Heart right ventricle (tissue), 16 donors: ENCODE data around the gene NUTM2D. TPM values are rescaled to one million over a fixed set of nuclear protein-coding genes. Genes with fewer than 3 reads are reported as not detected.
"Not testable (repeated sequence)": the region's sequence is repeated elsewhere in the genome, so short reads cannot be mapped to it uniquely, and the experiment has no call there.

Source experiments
- ATAC-seq, 8 donors: fragments of 200-7000 bp; cut with Tn5 transposase; one replicate each; pipeline ENCODE4 v1.9.1; 2020; ENCODE audit warnings: mild to moderate bottlenecking in 8 of 8, moderate library complexity in 8 of 8, moderate number of reproducible peaks in 1 of 8
- DNase-seq, 2 donors: peaks; one replicate each; pipeline ENCODE4 v3.0.0-alpha.2; 2020
- H3K27ac ChIP-seq, 10 donors: fragments of 200-600 bp; sonication (generic) in 2 of 10; one replicate each; pipeline versions ENCODE4 v1.5.0 to v1.8.0; 2020 to 2022; ENCODE audit warnings: mild to moderate bottlenecking in 3 of 10
- H3K27me3 ChIP-seq, 7 donors: fragments of 200-600 bp; one replicate each; pipeline ENCODE4 v1.8.0; 2021 to 2022; ENCODE audit warnings: mild to moderate bottlenecking in 2 of 7
- H3K36me3 ChIP-seq, 9 donors: fragments of 200-600 bp; sonication (generic) in 1 of 9; one replicate each; pipeline versions ENCODE4 v1.5.0 to v1.8.0; 2020 to 2022; ENCODE audit warnings: mild to moderate bottlenecking in 2 of 9
- H3K4me1 ChIP-seq, 9 donors: fragments of 200-600 bp; sonication (generic) in 1 of 9; one replicate each; pipeline versions ENCODE4 v1.5.0 to v1.8.0; 2020 to 2022; ENCODE audit warnings: mild to moderate bottlenecking in 4 of 9
- H3K4me3 ChIP-seq, 10 donors: fragments of 200-600 bp; sonication (generic) in 2 of 10; one replicate each; pipeline versions ENCODE4 v1.5.0 to v1.8.0; 2020 to 2022; ENCODE audit warnings: mild to moderate bottlenecking in 7 of 10, moderate library complexity in 2 of 10
- H3K9me3 ChIP-seq, 11 donors: fragments of 200-600 bp in 10 of 11; sonication (generic) in 2 of 11; one replicate each; pipeline versions ENCODE4 v1.5.0 to v1.8.0; 2013 to 2022; ENCODE audit warnings: mild to moderate bottlenecking in 2 of 11, control low read depth in 1 of 11, moderate library complexity in 1 of 11
- CTCF ChIP-seq, 9 donors: fragments of 200-600 bp; sonication (generic) in 2 of 9; IDR thresholded peaks; one replicate each; pipeline versions ENCODE4 v1.5.0 to v1.8.0; 2021 to 2022; ENCODE audit warnings: antibody characterized with exemption in 9 of 9, mild to moderate bottlenecking in 5 of 9, moderate library complexity in 1 of 9
- WGBS, 2 donors: extraction: QIAGEN DNeasy Blood & Tissue Kit; methylation state at CpG; one replicate each; pipeline ENCODE4 v1.1.7; 2013; ENCODE audit warnings: inconsistent platforms in 1 of 2; 5-methylcytosine and 5-hydroxymethylcytosine counted together
- intact Hi-C, 10 donors: fragments of 100-400 bp; cut with DNase I; formaldehyde crosslinking; loops; one replicate each; pipeline versions ENCODE4 v1.11.1 to v1.14.2; 2022
- polyA plus RNA-seq, 2 donors: library from polyadenylated mRNA; stranded (reverse); fragments of 200-250 nt; gene quantifications; one replicate each; pipeline ENCODE4 v1.2.3, GENCODE V29; 2013
- total RNA-seq, 10 donors: library from RNA; stranded (reverse); fragmentation: NEBNext Ultra II Directional in 3 of 10; extraction: Animal tissue kit (Norgen Biotek cat#: 25700) in 3 of 10; gene quantifications; one replicate each; pipeline versions ENCODE4 v1.2.1 to v1.2.4, GENCODE V29; 2021 to 2023
- donor health status: Arrhythmogenic right ventricular cardiomyopathy.
- donor health status: ischemic (EF 13 %, LVEDD 7.1; RV severe dilation, severe dysfunction).
- donor health status: healthy with polysubstance abuse.
- donor health status: DM: no; HTN: yes; CAD: no.
- donor health status: DM: no; HTN: no; CAD: no.
- donor health status: ischemic (EF 25% LVEDD 6.9; RV normal size, moderate dysfunction).
- donor health status: ischemic (EF 25% LVEDD 5.7; RV mildly dilated, moderate dysfunction).
- donor health status: healthy.
- donor health status: DM: yes; HTN: yes; CAD: no.
- donor health status: Ischemic cardiomyopathy.
- donor health status: ischemic (EF 35%, LVEDD 5.7; RV mildly dilated, moderate dysfunction).
- donor health status: nonischemic (EF 11% LVEDD 7.7; RV severe dilation, severe dysfunction).
- donor health status: DM: yes; HTN: yes; CAD: no.
- donor health status: PGD.
- donor health status: ischemic (EF 29% LVEDD 5.4; RV normal size, mild dysfunction).
- donor health status: nonischemic (EF 23%, LVEDD 6.1; RV moderate dilation, normal function).

NUTM2D gene
- total and polyA plus RNA-seq, 12 donors, result 1.1 to 14.6 (median 5.7) TPM

GRCh38 chr10:87332687-87333086 is 24.9 kb upstream of the NUTM2D start:
- 83 to 91% methylated on average over 1 of the region's 1 CpG for WGBS, 2 donors
- ATAC-seq, H3K27ac ChIP-seq, intact Hi-C loops, H3K4me1 ChIP-seq, H3K4me3 ChIP-seq, H3K27me3 ChIP-seq, DNase-seq, H3K9me3 ChIP-seq: not testable (repeated sequence)
- H3K36me3 ChIP-seq, result peaks cover 0 to 56% (median 0%) of the 10 kb centered on the region in 9 donors

DNA sequence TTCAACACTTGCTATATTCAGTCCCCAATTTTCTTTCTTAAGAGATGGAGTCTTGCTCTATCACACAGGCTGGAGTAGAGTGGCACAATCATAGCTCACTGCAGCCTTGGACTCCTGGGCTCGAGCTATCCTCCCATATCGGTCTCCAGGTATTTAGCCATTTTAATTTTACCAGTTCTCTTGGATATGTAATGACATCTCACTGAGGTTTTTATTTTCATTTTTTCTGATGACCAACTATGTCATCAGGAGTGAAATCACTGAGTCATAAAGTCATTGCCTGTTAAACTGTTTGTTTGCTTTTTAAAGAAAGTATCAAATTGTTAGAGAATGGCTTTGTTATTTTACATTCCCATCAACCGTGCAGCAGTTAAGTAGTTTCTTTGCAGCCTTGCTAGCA is 17.1 kb upstream of the NUTM2D start:
- H3K4me1 ChIP-seq, result peaks cover 0 to 32% (median 20%) of the 10 kb centered on the region in 9 donors
- ATAC-seq, H3K27me3 ChIP-seq, H3K27ac ChIP-seq, DNase-seq, H3K4me3 ChIP-seq, intact Hi-C loops, H3K9me3 ChIP-seq: not testable (repeated sequence)
- WGBS, 2 donors, result 65 to 73% methylated on average over 3 of the region's 3 CpGs
- peaks cover 0 to 17% (median 0%) of the 10 kb centered on the region in 9 donors for H3K36me3 ChIP-seq

DNA sequence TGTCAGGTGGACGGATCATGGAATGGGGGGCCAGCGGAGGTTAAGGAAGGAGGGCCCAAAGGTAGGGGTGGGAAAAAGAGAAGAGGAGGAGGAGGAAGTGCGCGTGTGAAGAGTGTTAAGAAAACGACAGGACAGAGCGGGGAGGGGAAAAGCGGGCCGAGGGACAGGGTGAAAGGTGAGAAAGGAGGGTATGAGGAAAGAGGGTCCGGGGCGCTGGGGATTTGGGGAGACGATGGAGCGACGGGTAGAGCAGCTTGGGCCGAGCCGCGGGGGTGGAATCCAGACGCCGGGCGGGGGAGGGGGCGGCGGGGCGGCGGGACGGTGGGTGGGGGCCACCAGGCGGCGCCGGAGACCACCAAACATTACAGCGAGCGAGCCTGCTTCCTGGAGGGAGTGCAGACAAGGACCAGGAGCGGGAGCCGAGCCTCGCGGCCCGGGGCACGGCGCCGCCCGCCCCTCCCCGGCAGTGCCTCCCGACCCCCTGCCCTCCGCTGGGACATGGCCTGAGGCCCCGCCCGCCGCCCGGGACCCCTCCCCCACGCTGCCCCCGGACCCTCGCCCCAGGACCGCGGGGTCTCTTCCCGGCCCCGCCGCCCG is 15.9 kb upstream of the NUTM2D start:
- intact Hi-C loops, H3K36me3 ChIP-seq, H3K27me3 ChIP-seq, H3K9me3 ChIP-seq: not testable (repeated sequence)
- H3K4me1 ChIP-seq, result peaks cover 0 to 35% (median 20%) of the 10 kb centered on the region in 9 donors
- 0% methylated on average over 14 of the region's 54 CpGs; no CpG with 5 or more reads in 1 of the 2 donors for WGBS, 2 donors
- ATAC-seq (peak; percentile 26 to 48 (median 42)), DNase-seq (peak in 1 of 2 donors; percentile 9)
- H3K27ac ChIP-seq, result peak overlapping the region in 9 of 10 donors; percentile 85 to 92 (median 89)
- peak overlapping the region; percentile 32 to 65 (median 63) for H3K4me3 ChIP-seq
- peak in 2 of 9 donors; percentile 6 to 8 for TF ChIP-seq CTCF (IDR thresholded peaks at IDR 0.05)

DNA sequence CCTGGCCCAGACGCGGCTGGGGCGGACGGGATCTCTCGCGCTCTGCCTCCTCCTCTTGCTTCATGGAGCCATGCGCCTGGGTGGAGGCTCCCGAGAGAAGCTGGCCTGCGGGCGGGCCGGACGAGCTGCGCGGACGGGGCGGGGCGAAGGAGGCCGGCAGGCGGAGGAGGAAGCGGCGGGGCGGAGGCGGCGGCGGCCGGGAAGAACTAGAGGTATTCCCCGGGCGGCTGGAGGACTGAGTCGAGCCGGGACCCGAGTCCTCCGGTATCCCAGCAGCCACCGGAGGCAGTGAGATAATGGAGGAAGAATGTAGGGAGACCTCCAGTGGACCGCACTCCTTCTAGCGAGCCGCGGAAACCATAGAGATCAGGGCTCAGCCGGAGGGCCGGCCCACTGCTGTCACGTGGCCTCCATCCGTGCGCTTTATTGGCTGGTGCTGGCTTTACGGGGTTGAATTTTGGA is 15.3 kb upstream of the NUTM2D start:
- intact Hi-C loops, H3K36me3 ChIP-seq, H3K9me3 ChIP-seq, H3K27me3 ChIP-seq: not testable (repeated sequence)
- H3K4me3 ChIP-seq, result peak overlapping the region; percentile 32 to 65 (median 63)
- ATAC-seq, result peak; percentile 95 to 99 (median 97)
- peak overlapping the region; percentile 72 to 92 (median 88) for H3K27ac ChIP-seq
- H3K4me1 ChIP-seq, result peaks cover 0 to 35% (median 20%) of the 10 kb centered on the region in 9 donors
- 0 to 1% methylated on average over 39 to 40 of the region's 43 CpGs for whole genome bisulfite sequencing, 2 donors
- peak; percentile 90 to 95 for DNase-seq

DNA sequence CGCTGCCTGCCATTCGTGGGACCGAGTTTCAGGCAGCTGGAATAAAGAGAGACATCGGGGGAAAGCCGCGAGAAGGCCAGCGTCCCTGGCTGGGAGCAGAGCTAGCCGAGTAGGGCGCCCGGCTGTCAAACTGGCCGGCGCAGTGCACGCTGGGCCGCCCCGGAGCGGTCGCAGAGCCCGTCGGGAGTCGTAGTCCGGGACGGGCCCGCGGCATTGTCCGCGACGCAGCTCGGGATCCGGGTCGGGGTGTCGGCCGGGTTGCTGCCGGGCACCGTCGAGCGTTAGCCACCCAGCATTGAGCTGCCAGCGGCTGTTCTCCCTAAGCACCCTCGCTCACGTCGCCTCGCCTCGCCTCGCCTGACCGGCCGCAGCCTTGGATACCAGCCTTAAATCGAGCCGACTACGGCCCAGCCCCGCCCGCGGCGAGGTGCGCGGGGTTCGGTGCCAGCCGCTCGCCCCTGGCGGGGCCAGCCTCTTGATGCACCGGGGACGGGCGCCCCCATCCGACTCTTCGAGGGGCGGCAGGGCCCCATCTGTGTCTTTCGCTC is 14.8 kb upstream of the NUTM2D start:
- H3K36me3 ChIP-seq, intact Hi-C loops, H3K27me3 ChIP-seq, H3K9me3 ChIP-seq: not testable (repeated sequence)
- Histone ChIP-seq H3K4me1 (peaks cover 0 to 35% (median 20%) of the 10 kb centered on the region in 9 donors), H3K4me3 (peak overlapping the region in 9 of 10 donors; percentile 51 to 65 (median 64)), H3K27ac (peak overlapping the region; percentile 72 to 92 (median 88))
- 0 to 1% methylated on average over 39 to 49 of the region's 65 CpGs for WGBS, 2 donors
- TF ChIP-seq CTCF (IDR thresholded peaks at IDR 0.05), result peak; percentile 25 to 63 (median 47)
- ATAC-seq, result peak; percentile 85 to 95 (median 92)
- peak; percentile 76 to 84 for DNase-seq

DNA sequence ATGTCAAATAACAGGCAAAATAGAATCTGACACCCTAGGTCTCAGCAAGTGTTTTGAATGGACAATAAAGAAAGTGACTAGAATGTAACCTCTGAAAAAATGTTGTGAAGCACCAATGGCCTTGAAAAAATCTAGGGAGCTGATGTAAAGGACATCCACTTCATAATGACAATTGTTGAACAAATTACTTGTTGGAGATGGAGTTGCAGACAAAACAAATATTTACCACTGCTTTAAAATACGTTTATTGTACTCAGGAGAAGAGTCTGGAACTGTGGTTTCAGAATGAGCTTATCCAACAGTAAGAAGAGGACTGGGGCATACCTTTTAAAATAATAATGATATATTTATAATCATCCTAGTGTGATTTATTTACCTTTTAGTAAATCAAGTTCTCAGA is 11.8 kb upstream of the NUTM2D start:
- H3K4me3 ChIP-seq, H3K36me3 ChIP-seq, H3K27ac ChIP-seq, H3K9me3 ChIP-seq, DNase-seq, H3K27me3 ChIP-seq, ATAC-seq, intact Hi-C loops: not testable (repeated sequence)
- 65 to 66% methylated on average over 1 of the region's 1 CpG for WGBS, 2 donors
- H3K4me1 ChIP-seq, result peaks cover 0 to 21% (median 9%) of the 10 kb centered on the region in 9 donors

- DNase-seq, H3K36me3 ChIP-seq, H3K9me3 ChIP-seq, H3K4me3 ChIP-seq, intact Hi-C loops, H3K27ac ChIP-seq, H3K27me3 ChIP-seq, H3K4me1 ChIP-seq, ATAC-seq: not testable (repeated sequence)
- WGBS, 2 donors, result 94 to 96% methylated on average over 2 of the region's 2 CpGs
These were observed 7.4 kb upstream of the NUTM2D start for GRCh38 chr10:87350161-87350560.

GRCh38 chr10:87352825-87353224 is 4.7 kb upstream of the NUTM2D start:
- H3K4me3 ChIP-seq, ATAC-seq, H3K27ac ChIP-seq, H3K4me1 ChIP-seq, DNase-seq, H3K36me3 ChIP-seq, H3K27me3 ChIP-seq, intact Hi-C loops, H3K9me3 ChIP-seq: not testable (repeated sequence)
- WGBS, 2 donors, result 83 to 88% methylated on average over 3 of the region's 3 CpGs

DNA sequence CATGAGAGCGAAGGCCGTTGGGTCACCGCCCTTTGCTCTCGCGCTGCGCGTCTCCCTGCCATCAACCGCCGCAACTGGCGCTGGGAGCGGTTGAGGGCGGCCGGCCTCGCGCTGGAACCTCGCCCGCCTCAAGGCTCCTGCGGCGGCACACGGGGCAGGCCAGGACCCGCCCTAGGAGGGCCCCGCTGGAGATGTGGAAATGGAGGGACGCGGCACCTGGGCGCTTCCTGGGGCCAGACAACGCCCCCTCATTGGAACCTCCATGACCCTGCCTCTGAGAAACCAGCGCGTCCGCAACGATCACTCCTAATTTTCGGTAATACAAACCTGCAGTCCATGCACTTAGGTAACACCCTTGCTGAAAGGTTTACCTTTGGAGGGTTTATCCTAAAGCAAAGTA is 2.4 kb upstream of the NUTM2D start:
- H3K9me3 ChIP-seq, H3K4me1 ChIP-seq, ATAC-seq, H3K36me3 ChIP-seq, intact Hi-C loops, H3K27ac ChIP-seq, H3K27me3 ChIP-seq, DNase-seq, H3K4me3 ChIP-seq: not testable (repeated sequence)
- 85 to 93% methylated on average over 14 to 16 of the region's 31 CpGs for WGBS, 2 donors
